HG03025 (cell line): ENCODE measurements around the gene REG4.

Experiments
- ATAC-seq: cut with Tn5 transposase; IDR thresholded peaks from one replicate; pipeline ENCODE4 v1.9.1; 2021; ENCODE audit warnings: mild to moderate bottlenecking, moderate library complexity; ENCODE audit not compliant: unreplicated experiment, low FRiP score

REG4 gene

DNA sequence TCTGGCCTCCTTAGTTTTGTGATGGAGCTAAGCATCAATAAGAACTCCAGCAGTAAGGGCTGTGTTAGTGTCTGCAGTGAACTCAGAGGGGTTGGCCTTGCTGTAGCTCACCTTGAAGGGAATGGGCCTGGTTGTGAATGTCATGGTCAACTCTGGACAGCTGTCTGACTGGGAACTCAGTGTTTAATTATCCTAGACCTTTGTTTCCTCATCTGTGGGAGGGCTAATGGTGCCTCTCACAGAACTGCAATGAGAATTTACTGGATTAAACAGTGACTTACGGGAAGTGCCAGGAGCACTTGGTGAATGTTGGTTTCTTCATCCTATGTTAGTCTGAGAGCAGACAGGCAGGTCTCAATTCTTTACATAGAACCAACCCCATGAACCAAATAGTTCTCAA lies 66.2 kb downstream of the REG4 start:
- ATAC-seq, result no peak

DNA sequence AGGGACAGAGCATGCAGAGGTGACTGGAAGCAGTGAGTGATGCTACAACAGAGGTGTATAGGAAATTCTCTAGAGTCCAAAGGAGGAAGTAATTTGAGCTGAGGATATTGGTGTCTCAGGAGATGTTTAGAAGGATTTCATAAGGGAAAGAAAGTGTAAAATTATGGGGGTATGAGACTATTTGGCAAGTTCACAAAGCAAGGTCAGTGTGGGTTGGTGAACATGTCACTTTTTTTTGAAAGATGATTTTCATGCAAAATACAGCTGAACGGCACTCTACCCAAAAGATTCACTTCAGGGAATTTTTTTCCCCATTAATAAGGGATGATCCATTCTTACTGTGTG lies 66.7 kb downstream of the REG4 start:
- ATAC-seq, result no peak
